NOMO-1 treated with DMSO at 0.1 percent for 48 hours (cell line): ENCODE data around the gene INPP5J.

Experiments used
- DNase-seq: peaks from one replicate; lab custom pipeline; 2025; ENCODE audit not compliant: unreplicated experiment; lab: John Stamatoyannopoulos, UW

Gene INPP5J

DNA sequence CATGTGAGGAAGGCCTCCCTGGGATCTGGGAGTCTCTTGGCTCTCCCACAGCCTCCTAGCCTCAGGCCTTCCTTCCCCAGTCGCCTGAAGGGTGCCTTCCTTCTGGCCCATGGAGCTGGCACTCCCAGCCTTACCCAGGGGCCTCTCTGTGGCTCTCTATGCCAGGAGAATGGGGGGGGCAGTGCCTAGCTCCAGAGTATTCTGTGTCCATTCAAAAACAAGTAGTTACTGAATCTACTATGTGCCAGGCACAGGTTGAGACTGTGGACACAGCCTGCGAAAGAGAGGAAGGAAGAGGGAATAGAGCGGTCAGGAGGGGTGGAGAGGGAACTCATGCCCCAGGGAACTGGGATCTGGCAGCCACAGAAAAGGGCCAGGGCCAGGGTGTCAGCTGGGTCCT lies 20.3 kb downstream of the INPP5J start:
- DNase-seq: no peak

DNA sequence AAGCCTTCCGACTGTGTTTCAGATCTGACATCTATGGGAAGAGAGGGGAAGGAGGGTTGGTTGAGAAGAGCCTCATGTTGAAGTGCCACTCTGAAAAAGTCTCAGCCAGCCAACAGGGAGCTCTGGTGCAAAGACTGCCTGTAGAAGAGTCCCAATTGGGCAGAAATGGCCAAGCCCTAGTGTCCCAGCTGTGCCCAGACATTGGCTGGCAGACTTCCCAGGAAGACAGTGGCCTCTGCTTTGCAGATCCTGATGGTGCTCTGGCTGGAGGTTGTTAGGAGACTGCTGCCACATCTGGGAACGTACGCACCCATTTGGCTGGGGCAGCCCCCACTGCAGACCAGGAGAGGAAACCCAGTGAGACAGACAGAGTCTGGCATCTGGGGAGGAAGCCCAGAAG lies 20.8 kb downstream of the INPP5J start:
- no peak for DNase-seq

DNA sequence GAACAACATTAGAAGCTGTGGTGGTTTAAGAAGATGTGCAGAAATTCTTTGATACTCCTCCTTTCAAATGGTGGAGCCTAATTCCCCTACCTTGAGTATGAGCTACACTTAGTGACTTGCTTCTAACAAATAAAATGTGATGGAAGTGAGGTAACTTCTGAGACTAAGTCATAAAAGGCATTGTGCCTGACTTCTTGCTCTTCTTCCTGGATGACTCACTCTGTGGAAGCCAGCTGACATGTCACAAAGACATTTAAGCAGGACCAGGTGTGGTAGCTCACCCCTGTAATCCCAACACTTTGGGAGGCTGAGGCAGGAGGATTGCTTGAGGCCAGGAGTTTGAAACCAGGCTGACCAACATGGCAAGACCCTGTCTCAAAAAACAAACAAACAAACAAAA lies 21.5 kb downstream of the INPP5J start:
- DNase-seq: no peak

DNA sequence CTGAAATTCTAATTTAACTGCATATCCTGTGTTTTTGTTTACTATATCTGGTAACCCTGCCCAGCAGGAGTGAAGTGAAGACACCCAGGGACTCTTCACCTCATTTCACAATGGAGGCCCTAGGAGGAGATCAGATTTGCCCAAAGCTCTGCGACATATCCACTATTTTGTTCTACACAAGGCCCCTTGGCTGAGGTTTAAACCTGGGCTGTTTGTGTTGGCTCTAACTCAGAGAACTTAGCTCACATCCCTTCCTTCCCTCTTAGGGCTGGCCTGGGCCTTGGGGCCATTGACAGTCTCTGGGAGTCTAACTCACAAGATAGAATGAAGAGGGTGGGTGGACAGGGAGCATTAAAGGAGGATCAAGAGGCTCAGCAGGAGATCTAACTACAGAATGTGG lies 25.7 kb downstream of the INPP5J start:
- DNase-seq: no peak

DNA sequence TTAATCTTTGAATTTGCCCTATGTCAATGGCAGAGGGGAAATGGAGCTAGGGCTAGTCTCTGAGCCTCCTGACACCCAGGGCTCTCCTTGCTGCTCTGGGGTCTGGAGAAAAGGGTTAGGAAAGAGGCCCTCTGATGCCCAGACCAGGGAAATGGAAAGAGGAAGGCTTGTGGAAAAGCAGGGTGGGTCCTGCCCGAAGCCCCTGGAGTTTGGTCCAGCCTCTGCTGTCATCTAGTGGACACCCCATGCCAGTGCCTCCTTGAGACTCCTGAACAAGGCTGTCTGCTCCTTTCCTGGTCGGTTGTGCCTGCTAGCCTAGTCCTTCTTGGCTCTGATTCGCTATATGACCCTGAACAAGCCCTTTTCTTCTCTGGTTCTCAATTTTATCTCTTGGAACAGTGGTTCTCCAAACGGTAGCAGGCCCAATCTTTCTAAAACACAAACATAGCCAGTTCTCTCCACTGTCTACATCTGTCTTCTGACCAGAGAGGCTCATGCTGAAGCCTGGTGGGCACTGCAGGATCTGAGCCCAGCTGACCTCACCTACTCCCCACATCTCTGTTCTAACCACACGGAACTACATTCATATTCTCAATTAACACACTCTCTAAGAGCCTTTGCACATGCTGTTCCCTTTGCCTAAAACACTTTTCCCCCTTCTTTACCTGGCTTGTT lies 26.3 kb downstream of the INPP5J start:
- DNase-seq: peak; percentile 42

DNA sequence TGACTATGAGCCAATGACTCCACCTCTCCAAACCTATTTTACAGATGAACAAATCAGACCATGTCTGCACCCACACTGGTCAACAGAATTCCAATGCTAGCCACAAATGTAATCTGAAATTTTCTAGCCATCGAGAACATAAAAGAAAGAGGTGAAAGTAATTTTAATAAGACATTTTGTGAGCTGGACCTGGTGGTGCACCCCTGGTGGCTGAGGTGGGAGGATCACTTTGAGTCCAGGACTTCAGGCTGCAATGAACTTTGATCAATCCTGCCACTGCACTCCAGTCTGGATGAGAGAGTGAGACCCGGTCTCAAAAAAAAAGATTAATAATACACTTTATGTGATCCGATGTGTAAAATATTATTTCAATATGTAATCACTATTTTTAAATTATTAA lies 27.8 kb downstream of the INPP5J start:
- DNase-seq: no peak

DNA sequence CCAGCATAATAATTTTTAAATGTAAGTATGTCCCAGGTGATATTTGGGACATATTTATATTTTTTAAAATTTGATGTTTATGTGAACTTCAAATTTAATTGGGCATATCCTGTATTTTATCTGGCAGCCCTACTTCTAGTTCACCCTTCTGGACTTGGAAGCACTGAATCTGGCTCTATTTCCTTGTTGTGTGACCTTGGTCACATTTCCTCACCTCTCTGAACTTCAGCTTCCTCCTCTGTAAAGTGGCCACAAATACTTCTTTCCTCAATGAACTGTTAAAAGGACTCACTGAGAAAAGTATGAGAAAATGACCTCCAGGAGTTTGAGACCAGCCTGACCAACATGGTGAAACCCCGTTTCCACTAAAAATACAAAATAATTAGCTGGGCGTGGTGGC lies 29.1 kb downstream of the INPP5J start:
- no peak for DNase-seq

DNA sequence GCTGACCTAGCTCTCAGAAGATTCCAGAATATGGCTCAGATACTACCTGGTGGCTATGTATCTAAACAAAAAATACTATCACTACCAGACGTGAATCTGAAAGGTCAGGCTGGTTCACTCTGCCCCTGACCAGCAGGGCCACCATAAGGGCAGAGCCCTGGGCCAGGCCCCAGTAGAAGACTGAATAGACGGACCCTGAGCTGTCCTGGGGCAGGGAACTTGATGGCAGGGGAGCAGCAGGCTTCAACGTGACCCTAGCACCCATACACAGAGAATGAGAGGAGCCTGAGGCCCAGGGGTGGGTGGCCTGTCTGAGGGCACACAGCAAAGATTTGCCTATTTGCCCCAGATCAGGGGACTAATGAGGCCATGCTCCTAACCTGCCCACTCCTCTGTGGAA lies 30.6 kb downstream of the INPP5J start:
- no peak for DNase-seq

DNA sequence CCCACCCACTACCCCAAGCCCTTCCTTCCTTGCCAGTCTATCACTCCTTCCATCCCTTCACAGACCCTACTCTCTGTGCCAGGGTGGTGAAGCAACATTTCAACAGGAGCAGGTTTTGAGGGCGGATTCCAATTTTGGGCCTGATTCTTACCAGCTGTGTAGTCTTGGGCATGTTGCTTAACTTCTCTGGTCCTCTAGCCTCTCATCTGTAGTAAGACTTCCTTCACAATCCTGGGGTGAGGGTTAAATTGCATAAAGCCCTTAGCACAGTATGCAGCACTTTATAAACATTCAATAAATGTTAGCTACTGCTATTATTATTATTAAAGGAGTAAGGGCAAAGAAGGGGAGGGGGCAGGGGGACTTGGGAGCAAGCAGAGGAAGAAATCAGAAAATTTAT lies 32.2 kb downstream of the INPP5J start:
- DNase-seq: no peak

DNA sequence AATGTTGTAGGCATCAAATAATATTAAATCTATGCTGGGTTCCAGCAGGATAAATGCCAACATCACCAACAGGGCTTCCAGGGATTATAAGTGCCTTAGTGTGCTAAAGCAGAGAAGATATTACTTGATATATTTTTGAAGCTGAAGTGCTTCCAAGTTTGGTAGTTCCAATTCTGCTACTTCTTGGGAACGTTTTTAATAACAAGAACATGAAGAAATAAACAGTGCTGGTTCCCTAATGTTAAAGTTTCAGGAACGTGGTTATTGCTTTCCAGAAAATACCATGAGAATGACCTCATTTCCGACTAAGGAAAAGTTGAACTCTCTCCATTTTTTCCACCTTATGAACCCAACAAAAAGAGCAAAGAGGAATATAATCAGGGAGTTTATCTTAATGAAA lies 32.7 kb downstream of the INPP5J start:
- DNase-seq: no peak

DNA sequence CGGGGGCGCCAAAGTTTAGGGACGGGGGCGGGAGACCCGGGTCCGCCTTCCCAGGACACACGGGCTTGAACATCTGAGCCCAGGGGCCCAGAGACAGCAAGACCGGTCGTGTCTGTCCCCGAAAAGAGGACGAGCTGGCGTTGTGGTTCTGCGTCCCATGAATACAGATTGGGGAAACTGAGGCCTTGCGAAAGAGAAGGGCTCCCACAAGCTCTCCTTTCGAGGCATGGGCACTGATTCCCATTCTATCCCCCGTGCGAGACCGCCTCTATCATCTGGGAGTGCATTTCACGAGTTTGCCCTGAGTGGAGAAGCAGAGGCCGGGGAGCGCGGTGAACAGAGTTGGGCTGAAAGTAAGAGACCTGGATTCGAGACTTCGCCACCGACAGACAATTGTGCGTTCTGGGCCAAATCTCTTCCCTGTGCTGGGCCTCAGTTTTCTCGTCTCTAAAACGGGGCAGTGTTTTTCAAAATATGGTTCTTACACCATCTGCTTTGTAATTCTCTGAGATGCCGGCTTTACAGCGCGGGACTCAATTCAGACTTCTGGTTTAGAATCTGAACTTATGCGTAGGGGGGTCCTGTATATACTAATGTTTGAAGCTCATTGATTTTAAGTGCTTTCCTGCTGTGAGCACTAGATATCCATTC lies 37.7 kb downstream of the INPP5J start:
- no peak for DNase-seq

DNA sequence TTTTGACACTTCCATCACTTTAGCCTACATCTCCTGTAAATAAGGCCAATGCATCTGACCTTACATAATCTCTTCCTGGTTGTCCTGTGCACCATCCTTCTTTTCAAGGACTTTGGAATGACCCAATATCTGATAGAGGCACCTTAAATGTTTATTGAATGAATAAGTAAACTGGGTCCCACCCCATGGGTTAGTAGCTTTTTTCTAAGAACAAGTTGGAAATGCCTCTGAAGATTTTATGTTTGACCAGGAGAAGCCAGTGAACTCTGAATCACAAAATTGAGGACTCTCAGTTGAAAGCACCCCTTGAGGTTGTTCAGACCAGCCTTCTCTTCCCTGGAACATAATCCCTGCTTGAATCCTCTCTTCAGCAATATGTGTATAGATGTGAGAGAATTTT lies 38.6 kb downstream of the INPP5J start:
- no peak for DNase-seq

DNA sequence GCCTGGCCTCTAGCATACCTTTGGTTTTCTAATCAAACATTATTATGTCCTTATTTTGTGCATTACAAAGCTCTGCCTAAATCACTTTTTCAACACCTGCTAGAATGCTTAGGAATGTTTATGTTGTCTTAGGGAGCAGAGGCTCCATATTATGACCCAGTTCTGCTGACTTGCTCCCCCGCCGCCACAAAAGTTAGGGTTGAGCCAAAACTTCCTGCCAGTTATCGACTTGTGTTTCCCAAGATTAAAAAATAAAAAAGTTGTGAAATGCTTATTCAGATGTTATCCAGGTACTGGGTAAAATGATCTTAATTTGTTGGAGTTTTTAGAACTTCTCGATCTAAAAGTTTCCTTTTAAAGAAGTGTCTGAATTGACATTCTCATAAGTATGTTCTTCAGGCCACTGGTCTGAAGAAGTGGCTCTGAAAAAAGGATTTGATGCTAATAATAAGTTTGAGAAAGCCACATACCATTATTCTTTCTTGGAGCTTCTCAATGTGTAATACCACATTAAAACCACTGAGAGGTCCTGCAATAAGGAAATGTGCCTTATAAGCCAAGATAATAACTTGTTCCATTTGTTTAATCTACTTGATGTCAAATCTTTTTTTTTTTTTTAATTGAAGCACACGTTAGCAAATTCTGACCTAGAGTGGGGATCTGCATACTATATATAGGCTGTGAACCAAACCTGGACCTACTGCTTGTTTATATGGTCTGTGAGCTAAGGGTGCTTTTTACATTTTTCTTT lies 39.4 kb downstream of the INPP5J start:
- DNase-seq: no peak

DNA sequence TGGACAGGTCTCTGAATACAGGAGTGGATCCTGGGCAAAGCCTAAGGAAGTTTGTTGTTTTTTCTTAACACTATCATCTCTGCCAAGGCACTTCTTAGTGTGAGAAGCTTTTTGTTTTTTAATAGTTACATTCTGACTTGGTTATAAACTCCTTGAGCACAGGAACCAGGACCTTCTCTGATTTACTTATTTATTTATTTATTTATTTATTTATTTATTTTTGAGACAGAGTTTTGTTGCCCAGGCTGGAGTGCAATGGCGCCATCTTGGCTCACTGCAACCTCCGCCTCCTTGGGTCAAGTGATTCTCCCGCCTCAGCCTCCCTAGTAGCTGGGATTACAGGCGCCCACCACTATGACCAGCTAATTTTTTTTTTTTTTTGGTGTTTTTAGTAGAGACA lies 48.2 kb downstream of the INPP5J start:
- DNase-seq: no peak

DNA sequence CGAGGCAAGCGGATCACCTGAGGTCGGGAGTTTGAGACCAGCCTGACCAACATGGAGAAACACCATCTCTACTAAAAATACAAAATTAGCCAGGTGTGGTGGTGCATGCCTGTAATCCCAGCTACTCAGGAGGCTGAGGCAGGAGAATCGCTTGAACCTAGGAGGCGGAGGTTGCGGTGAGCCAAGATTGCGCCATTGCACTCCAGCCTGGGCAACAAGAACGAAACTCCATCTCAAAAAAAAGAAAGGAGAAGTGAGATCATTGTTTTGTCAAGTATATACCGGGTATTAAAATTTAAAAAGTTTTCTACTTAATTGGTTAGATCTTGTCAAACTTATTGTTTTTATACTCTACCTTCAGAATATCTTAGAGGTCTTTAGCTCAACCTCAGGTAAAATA lies 49.0 kb downstream of the INPP5J start:
- peak; percentile 75 for DNase-seq

DNA sequence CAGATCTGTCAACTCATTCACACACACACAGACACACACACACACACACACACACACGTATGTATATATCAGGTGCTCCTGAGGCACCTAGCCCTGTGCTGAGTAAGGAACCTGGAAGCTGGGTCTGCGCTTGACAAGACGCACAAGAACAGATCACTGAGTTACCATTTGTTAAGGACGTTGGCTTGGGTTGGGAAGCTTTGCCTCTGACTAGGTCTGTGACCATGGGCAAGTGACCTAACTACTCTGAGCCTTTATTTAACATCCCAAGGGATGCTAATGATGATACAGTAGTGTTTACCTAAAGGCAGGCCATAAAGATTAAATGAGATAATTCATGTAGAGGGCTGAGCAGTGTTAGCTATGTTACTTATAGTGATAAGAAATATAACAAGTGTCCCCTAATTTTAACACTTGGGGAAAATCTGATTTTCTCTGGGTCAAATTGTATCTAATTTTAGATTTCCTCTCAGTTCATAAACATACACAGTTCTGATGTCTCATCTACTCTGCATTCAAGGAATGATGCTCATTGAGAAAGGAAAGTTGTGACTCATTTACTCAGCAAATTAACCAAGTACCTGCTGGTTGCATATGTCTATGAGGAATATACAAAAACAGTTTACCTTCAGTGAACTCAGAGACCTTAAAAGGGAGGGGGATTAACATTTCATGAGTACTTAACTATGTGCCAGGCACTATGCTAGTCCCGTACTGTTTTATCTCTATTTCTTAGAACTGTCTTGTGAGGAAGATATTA lies 50.8 kb downstream of the INPP5J start:
- no peak for DNase-seq

DNA sequence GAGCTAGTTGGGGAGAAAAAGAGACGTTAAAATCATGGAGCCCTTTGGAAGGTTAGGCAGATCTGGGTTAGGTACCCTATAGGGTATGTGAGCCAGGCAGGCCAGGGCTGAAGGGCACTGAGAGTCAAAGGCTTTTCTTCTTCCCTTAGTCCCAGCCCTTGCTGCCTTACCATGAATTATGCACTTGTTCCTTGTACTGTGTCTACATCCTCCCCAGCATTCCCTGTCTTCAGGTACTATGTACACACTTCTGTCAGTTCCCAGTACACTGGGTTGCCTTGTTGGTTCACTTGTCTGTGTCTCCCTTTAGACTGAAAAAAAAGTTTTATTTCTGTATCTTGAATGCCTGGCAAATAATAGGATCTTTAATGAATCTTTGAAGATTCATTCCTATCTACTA lies 54.2 kb downstream of the INPP5J start:
- DNase-seq: no peak

DNA sequence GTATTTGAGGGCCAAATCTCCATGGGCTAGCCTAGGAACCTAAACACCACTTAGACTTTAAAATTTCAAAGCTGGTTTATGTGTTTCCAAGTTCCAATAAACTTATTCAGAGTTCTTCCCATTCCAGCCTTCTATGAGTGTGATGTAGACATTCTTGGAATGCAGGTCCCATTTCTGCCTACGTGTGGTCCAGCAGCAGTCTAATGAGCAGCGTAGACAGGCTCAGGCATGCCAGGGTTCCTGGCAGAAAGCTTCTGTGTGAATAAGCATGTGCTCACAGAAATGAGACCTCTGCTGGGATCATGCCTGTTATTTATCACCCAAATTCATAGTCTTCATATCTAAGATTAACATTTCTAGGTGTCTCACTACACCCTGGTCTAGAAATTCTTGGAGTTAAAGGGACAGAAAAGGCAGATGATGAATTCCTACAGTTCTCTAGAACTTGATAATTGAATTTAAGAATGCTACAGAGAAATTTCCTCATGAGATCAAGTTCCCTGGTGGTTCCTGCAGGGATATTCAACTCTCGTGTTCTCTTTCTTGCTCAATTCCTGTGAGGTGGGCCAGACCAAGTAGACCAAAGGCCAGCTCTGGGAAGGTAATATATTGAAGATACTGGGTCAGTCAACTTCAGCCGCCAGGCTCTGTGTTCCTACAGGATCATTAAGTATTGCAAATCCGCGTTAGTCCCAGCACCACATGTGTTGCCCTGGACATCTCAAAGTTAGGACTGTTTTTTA lies 54.8 kb downstream of the INPP5J start:
- no peak for DNase-seq

DNA sequence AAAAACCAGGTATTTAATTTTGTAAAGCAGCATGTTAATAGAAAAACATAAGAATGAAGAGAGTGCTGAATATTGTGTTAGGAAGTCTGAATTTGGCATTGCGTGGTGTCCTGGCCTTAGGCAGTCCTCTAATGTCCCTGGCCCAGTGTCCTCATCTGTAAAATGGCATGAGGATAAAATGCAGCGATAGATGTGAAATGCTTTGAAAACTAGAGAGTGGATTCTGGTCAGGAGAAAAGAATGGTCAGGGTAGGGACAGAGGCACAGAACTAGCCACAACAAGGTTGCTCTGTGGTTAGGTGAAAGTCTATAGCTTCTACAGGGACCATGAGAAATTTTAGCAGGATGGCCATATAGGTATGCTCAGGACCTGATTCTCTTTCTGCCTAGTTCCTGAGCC lies 56.1 kb downstream of the INPP5J start:
- no peak for DNase-seq

DNA sequence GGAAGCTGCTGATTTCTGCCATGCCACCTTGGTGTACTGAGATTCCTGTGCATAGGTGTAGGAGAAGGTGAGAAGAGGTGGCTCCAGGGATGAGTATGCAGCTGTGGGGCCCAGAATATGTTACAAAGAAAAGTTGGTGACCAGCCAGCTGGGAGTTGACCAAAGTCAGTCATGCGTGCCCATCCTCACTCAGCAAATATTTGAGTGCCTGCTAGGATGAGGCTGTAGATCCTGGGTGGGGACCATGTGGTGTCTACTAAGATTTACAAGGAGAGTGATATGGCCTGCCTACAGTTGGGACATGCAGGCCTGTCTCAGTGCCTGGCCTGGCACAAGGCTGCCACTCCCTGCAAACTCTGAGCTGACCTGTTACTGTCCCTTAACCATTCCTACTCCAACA lies 56.6 kb downstream of the INPP5J start:
- DNase-seq: no peak

DNA sequence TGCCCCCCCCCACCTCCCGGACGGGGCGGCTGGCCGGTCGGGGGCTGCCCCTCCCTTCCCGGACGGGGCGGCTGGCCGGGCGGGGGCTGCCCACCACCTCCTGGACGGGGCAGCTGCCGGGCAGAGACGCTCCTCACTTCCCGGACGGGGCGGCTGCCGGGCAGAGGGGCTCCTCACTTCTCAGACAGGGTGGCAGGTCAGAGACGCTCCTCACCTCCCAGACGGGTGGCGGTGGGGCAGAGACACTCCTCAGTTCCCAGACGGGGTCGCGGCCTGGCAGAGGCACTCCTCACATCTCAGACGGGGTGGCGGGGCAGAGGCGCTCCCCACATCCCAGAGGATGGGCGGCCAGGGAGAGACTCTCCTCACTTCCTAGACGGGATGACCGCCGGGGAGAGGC lies 61.2 kb downstream of the INPP5J start:
- DNase-seq: no peak
